Erythroblast (primary cell): Measurements from ENCODE around the gene SBK1.

Experiments used
- GATA1 ChIP-seq: IDR thresholded peaks from 2 replicates; pipeline ENCODE4 v1.6.1; 2011; ENCODE audit warnings: low read depth, mild to moderate bottlenecking, control low read depth, low read length, moderate library complexity
- POLR2A ChIP-seq: IDR thresholded peaks from 2 replicates; pipeline ENCODE4 v1.6.1; 2011; ENCODE audit warnings: mild to moderate bottlenecking, low read length

DNA sequence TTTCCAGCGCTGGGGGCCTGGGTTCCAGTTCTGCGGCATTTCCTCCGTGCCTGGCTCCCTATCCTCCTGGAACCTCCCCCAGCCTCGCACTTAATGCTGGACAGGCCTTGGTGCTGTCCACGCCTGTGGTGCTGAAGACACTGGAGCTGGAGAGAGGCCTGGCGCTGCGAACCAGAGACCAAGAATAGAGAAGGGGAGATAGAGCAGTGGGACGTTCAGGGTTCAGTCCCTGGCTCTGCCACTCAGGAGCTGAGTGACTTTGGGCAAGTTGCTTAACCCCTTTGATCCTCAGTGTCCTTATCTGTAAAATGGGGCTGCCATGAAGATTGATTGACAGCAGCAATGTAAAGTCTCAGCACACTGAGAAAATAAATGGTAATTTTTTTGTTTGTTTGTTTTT lies 11.9 kb downstream of the SBK1 start:
- TF ChIP-seq POLR2A (no peak), GATA1 (no peak)
